HepG2 (cell line): ENCODE data around the gene CD7. TPM values are rescaled to one million over a fixed set of nuclear protein-coding genes. Genes with fewer than 3 reads are reported as not detected.

ENCODE experiments used
- ATAD3A ChIP-seq: sonication (generic); formaldehyde crosslinking; IDR thresholded peaks from 2 replicates; pipeline ENCODE4 v1.4.0; 2020; ENCODE audit warnings: missing genetic modification reagents
- CHCHD3 ChIP-seq: sonication (generic); formaldehyde crosslinking; IDR thresholded peaks from 2 replicates; pipeline ENCODE4 v1.8.0; 2022; ENCODE audit warnings: mild to moderate bottlenecking, missing genetic modification reagents, moderate library complexity
- KLF12 ChIP-seq: sonication (generic); formaldehyde crosslinking; IDR thresholded peaks from 2 replicates; pipeline ENCODE4 v1.4.0; 2020; ENCODE audit warnings: missing genetic modification reagents, borderline replicate concordance
- LCORL ChIP-seq, 2 experiments: fragments of 450-650 bp in 1 of 2; sonication (generic) in 1 of 2; formaldehyde crosslinking in 1 of 2; IDR thresholded peaks; 2 replicates each; pipeline versions ENCODE4 v1.5.0 to v1.6.1; 2017 to 2020; ENCODE audit warnings: antibody characterized with exemption in 1 of 2, missing genetic modification reagents in 1 of 2
- MED8 ChIP-seq: sonication (generic); formaldehyde crosslinking; IDR thresholded peaks from 2 replicates; pipeline ENCODE4 v1.8.1; 2023; ENCODE audit warnings: mild to moderate bottlenecking, missing genetic modification reagents; ENCODE audit not compliant: insufficient replicate concordance
- RFX3 ChIP-seq: IDR thresholded peaks from 2 replicates; pipeline ENCODE4 v1.6.1; 2016; ENCODE audit warnings: missing biosample characterization, missing genetic modification reagents
- RXRB ChIP-seq: IDR thresholded peaks from 2 replicates; pipeline ENCODE4 v1.6.1; 2016; ENCODE audit warnings: borderline replicate concordance, missing genetic modification reagents, missing compliant biosample characterization
- SP5 ChIP-seq: IDR thresholded peaks from 2 replicates; pipeline ENCODE4 v1.6.1; 2016; ENCODE audit warnings: low read depth, borderline replicate concordance
- U2AF2 ChIP-seq: fragments of 200-400 bp; formaldehyde crosslinking; IDR thresholded peaks from 2 replicates; pipeline ENCODE4 v1.6.1; 2017; ENCODE audit warnings: low read depth, mild to moderate bottlenecking, low read length
- YEATS4 ChIP-seq: sonication (generic); formaldehyde crosslinking; IDR thresholded peaks from 2 replicates; pipeline ENCODE4 v1.4.0; 2020; ENCODE audit warnings: missing genetic modification reagents, borderline replicate concordance
- ZNF431 ChIP-seq: sonication (generic); formaldehyde crosslinking; IDR thresholded peaks from 2 replicates; pipeline ENCODE4 v1.9.0; 2022; ENCODE audit warnings: missing genetic modification reagents, low read depth, mild to moderate bottlenecking, borderline replicate concordance
- ZNF614 ChIP-seq: IDR thresholded peaks from 2 replicates; pipeline ENCODE4 v1.6.1; 2018; ENCODE audit warnings: missing biosample characterization, missing genetic modification reagents, inconsistent platforms, borderline replicate concordance
- ZSCAN22 ChIP-seq: sonication (generic); formaldehyde crosslinking; IDR thresholded peaks from 2 replicates; pipeline ENCODE4 v1.4.0; 2020; ENCODE audit warnings: mild to moderate bottlenecking, missing genetic modification reagents
- ZSCAN29 ChIP-seq: sonication (generic); formaldehyde crosslinking; conservative IDR thresholded peaks from 2 replicates; pipeline ENCODE4 v1.4.0; 2020; ENCODE audit warnings: mild to moderate bottlenecking, missing genetic modification reagents
- polyA plus RNA-seq, 8 experiments: library from polyadenylated mRNA; depleted of rRNA in 3 of 8; stranded (reverse) in 7 of 8; unstranded in 1 of 8; fragments of >200 nt; fragmentation: Illumina TruSeq in 4 of 8; extraction: Trizol in 4 of 8; gene quantifications; 2 replicates each; pipeline versions ENCODE4 v1.2.1 to v1.2.3, GENCODE V29; 2011 to 2016; ENCODE audit warnings: low read depth in 4 of 8, missing spikeins in 1 of 8, mixed read lengths in 1 of 8; ENCODE audit not compliant: insufficient read depth in 1 of 8
- total RNA-seq, 5 experiments: library from RNA; depleted of rRNA; stranded (reverse); fragments of >200 nt; fragmentation: Illumina TruSeq; extraction: Trizol; gene quantifications; 2 replicates each; pipeline ENCODE4 v1.2.3, GENCODE V29; 2016; ENCODE audit warnings: low read depth in 1 of 5
- TF ChIP-seq, protein P1 (sequence below): sonication (generic); formaldehyde crosslinking; IDR thresholded peaks from 2 replicates; pipeline ENCODE4 v1.8.1; 2022; ENCODE audit warnings: low read depth, mild to moderate bottlenecking, missing genetic modification reagents
- TF ChIP-seq, protein P2 (sequence below): sonication (generic); formaldehyde crosslinking; IDR thresholded peaks from 2 replicates; pipeline ENCODE4 v1.5.0; 2020; ENCODE audit warnings: mild to moderate bottlenecking, missing genetic modification reagents, borderline replicate concordance
- TF ChIP-seq, protein P3 (sequence below): IDR thresholded peaks from 2 replicates; pipeline ENCODE4 v1.6.1; 2016; ENCODE audit warnings: missing genetic modification reagents, missing compliant biosample characterization
- TF ChIP-seq, protein P4 (sequence below): sonication (generic); formaldehyde crosslinking; IDR thresholded peaks from 2 replicates; pipeline ENCODE4 v1.5.0; 2020; ENCODE audit warnings: mild to moderate bottlenecking, missing genetic modification reagents, borderline replicate concordance

CD7 gene
- total and polyA plus RNA-seq, 2 of the 13 experiments (the other 11 are each of a cell fraction or from before 2014, with no cell fraction given): 67.6 to 76.4 TPM

DNA sequence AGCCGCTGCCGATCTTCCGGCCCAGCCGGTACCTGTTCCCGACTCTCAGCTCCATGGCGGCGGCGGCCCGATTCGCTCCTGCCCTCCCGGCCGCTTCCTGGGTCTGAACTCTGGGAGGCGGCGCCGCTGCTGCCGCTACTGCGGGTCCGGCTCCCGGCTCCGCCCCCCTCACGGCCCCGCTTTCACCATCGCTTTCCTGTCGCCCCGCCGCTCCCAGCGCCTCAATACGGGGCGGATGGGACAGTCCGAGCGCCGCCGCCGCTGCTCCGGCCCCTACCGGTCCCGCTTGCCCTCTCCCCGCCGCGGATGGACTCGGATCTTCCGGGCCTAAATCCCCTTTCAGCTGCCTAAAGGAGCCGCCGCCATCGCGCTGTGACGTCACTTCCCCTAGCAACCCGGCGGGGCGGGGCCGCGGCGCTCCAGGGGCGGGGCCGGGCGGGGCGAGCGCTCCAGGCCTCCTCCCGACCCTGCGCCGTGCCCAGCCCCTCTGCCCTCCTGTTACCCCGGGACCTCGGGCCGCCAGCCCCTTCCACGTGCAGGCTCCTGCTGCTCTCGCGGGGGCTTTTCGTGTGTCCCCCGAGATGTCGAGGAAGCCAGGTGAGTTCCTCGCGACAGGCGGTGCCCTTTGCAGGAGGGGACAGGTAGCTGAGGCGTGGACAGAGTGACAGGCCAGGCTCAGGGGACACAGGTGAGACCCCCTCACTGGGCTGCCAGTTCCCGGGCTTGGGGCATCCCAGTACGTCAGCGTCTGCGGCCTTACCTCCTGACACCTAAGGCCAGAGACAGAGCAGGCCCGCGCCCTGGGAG, 43.9 kb downstream of the CD7 start, which contains the start of gene CSNK1D (continued):
- TF ChIP-seq U2AF2 (no peak), CHCHD3 (CRISPR knock-in tag) (0 out of 2 replicates have a peak, but pooled peaks have one; percentile 41), LCORL (IDR thresholded peaks at IDR 0.05) (0 out of 2 replicates have a peak, but pooled peaks have one; percentile 15), LCORL (CRISPR knock-in tag; IDR thresholded peaks at IDR 0.05) (peak; percentile 78), ZNF614 (CRISPR knock-in tag) (peak; percentile 91), MED8 (CRISPR knock-in tag) (peak; percentile 77), ZSCAN22 (CRISPR knock-in tag) (peak; percentile 68; the same call in 1 of the 2 replicates), KLF12 (CRISPR knock-in tag) (peak; percentile 74; the same call in 1 of the 2 replicates), YEATS4 (CRISPR knock-in tag) (peak; percentile 97), ZSCAN29 (peak; percentile 57; the same call in 1 of the 2 replicates), RFX3 (CRISPR knock-in tag) (0 out of 2 replicates have a peak, but pooled peaks have one; percentile 33), RXRB (peak; percentile 59; the same call in 1 of the 2 replicates), ZNF431 (CRISPR knock-in tag) (no peak), ATAD3A (CRISPR knock-in tag) (peak; percentile 24; the same call in 1 of the 2 replicates), SP5 (CRISPR knock-in tag) (peak; percentile 73)
- TF ChIP-seq, protein P1, sequence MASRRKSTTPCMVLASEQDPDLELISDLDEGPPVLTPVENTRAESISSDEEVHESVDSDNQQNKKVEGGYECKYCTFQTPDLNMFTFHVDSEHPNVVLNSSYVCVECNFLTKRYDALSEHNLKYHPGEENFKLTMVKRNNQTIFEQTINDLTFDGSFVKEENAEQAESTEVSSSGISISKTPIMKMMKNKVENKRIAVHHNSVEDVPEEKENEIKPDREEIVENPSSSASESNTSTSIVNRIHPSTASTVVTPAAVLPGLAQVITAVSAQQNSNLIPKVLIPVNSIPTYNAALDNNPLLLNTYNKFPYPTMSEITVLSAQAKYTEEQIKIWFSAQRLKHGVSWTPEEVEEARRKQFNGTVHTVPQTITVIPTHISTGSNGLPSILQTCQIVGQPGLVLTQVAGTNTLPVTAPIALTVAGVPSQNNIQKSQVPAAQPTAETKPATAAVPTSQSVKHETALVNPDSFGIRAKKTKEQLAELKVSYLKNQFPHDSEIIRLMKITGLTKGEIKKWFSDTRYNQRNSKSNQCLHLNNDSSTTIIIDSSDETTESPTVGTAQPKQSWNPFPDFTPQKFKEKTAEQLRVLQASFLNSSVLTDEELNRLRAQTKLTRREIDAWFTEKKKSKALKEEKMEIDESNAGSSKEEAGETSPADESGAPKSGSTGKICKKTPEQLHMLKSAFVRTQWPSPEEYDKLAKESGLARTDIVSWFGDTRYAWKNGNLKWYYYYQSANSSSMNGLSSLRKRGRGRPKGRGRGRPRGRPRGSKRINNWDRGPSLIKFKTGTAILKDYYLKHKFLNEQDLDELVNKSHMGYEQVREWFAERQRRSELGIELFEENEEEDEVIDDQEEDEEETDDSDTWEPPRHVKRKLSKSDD (CRISPR knock-in tag): peak; percentile 80
- TF ChIP-seq, protein P2, sequence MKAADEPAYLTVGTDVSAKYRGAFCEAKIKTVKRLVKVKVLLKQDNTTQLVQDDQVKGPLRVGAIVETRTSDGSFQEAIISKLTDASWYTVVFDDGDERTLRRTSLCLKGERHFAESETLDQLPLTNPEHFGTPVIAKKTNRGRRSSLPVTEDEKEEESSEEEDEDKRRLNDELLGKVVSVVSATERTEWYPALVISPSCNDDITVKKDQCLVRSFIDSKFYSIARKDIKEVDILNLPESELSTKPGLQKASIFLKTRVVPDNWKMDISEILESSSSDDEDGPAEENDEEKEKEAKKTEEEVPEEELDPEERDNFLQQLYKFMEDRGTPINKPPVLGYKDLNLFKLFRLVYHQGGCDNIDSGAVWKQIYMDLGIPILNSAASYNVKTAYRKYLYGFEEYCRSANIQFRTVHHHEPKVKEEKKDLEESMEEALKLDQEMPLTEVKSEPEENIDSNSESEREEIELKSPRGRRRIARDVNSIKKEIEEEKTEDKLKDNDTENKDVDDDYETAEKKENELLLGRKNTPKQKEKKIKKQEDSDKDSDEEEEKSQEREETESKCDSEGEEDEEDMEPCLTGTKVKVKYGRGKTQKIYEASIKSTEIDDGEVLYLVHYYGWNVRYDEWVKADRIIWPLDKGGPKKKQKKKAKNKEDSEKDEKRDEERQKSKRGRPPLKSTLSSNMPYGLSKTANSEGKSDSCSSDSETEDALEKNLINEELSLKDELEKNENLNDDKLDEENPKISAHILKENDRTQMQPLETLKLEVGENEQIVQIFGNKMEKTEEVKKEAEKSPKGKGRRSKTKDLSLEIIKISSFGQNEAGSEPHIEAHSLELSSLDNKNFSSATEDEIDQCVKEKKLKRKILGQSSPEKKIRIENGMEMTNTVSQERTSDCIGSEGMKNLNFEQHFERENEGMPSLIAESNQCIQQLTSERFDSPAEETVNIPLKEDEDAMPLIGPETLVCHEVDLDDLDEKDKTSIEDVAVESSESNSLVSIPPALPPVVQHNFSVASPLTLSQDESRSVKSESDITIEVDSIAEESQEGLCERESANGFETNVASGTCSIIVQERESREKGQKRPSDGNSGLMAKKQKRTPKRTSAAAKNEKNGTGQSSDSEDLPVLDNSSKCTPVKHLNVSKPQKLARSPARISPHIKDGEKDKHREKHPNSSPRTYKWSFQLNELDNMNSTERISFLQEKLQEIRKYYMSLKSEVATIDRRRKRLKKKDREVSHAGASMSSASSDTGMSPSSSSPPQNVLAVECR (CRISPR knock-in tag): peak; percentile 94
- TF ChIP-seq, protein P3, sequence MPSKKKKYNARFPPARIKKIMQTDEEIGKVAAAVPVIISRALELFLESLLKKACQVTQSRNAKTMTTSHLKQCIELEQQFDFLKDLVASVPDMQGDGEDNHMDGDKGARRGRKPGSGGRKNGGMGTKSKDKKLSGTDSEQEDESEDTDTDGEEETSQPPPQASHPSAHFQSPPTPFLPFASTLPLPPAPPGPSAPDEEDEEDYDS (CRISPR knock-in tag): peak; percentile 92
- TF ChIP-seq, protein P4, sequence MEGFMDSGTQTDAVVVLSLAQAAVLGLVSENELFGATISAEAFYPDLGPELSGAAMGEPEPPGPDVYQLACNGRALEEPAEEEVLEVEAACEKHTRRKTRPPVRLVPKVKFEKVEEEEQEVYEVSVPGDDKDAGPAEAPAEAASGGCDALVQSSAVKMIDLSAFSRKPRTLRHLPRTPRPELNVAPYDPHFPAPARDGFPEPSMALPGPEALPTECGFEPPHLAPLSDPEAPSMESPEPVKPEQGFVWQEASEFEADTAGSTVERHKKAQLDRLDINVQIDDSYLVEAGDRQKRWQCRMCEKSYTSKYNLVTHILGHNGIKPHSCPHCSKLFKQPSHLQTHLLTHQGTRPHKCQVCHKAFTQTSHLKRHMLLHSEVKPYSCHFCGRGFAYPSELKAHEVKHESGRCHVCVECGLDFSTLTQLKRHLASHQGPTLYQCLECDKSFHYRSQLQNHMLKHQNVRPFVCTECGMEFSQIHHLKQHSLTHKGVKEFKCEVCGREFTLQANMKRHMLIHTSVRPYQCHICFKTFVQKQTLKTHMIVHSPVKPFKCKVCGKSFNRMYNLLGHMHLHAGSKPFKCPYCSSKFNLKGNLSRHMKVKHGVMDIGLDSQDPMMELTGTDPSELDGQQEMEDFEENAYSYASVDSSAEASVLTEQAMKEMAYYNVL: 0 out of 2 replicates have a peak, but pooled peaks have one; percentile 59
